ENCODE measurements around the gene PLXNB2. TPM values are rescaled to one million over a fixed set of nuclear protein-coding genes. Genes with fewer than 3 reads are reported as not detected.
"Not testable (repeated sequence)": the region's sequence is repeated elsewhere in the genome, so short reads cannot be mapped to it uniquely, and the experiment has no call there.

The PLXNB2 gene
- 100 to 1,000 TPM; 249 to 261 (median 258) TPM for polyA plus RNA-seq (ENCODE audit: insufficient read length in 3 of 3)
- long read RNA-seq, donor 1, full-length matches to known transcripts, result 9 of 14 reads
- long read RNA-seq, donor 1, partial matches to known transcripts, result 5 of 14 reads
- long read RNA-seq, donor 1, other reads (novel, unspliced or antisense), result 0 of 14 reads
- long read RNA-seq, donor 2, full-length matches to known transcripts, result 7 of 85 reads
- long read RNA-seq, donor 2, partial matches to known transcripts, result 78 of 85 reads
- long read RNA-seq, donor 2, other reads (novel, unspliced or antisense), result 0 of 85 reads
- long read RNA-seq, donor 3, full-length matches to known transcripts, result 10 of 57 reads
- long read RNA-seq, donor 3, partial matches to known transcripts, result 47 of 57 reads
- long read RNA-seq, donor 3, other reads (novel, unspliced or antisense), result 0 of 57 reads
- long read RNA-seq, donor 4, full-length matches to known transcripts, result 6 of 37 reads
- long read RNA-seq, donor 4, partial matches to known transcripts, result 31 of 37 reads
- long read RNA-seq, donor 4, other reads (novel, unspliced or antisense), result 0 of 37 reads
- long read RNA-seq, donor 5, full-length matches to known transcripts, result 8 of 42 reads
- long read RNA-seq, donor 5, partial matches to known transcripts, result 34 of 42 reads
- long read RNA-seq, donor 5, other reads (novel, unspliced or antisense), result 0 of 42 reads
- long read RNA-seq, donor 6, full-length matches to known transcripts, result 7 of 26 reads
- long read RNA-seq, donor 6, partial matches to known transcripts, result 19 of 26 reads
- long read RNA-seq, donor 6, other reads (novel, unspliced or antisense), result 0 of 26 reads
- long read RNA-seq, donor 7, full-length matches to known transcripts, result 14 of 154 reads
- long read RNA-seq, donor 7, partial matches to known transcripts, result 140 of 154 reads
- long read RNA-seq, donor 7, other reads (novel, unspliced or antisense), result 0 of 154 reads
- long read RNA-seq, donor 8, full-length matches to known transcripts, result 3 of 3 reads
- long read RNA-seq, donor 8, partial matches to known transcripts, result 0 of 3 reads
- long read RNA-seq, donor 8, other reads (novel, unspliced or antisense), result 0 of 3 reads
- long read RNA-seq, donor 9, full-length matches to known transcripts, result 10 of 32 reads
- long read RNA-seq, donor 9, partial matches to known transcripts, result 22 of 32 reads
- long read RNA-seq, donor 9, other reads (novel, unspliced or antisense), result 0 of 32 reads
- long read RNA-seq, donor 10, full-length matches to known transcripts, result 7 of 7 reads
- long read RNA-seq, donor 10, partial matches to known transcripts, result 0 of 7 reads
- long read RNA-seq, donor 10, other reads (novel, unspliced or antisense), result 0 of 7 reads
- long read RNA-seq, donor 11, transcript PLXNB2-203 (3 exons, 609 nt), result major isoform, 7 of 29 reads
- long read RNA-seq, donor 11, partial matches to known transcripts, result 20 of 29 reads
- long read RNA-seq, donor 11, other reads (novel, unspliced or antisense), result 0 of 29 reads
- long read RNA-seq, donor 12, full-length matches to known transcripts, result 5 of 16 reads
- long read RNA-seq, donor 12, partial matches to known transcripts, result 6 of 16 reads
- long read RNA-seq, donor 12, other reads (novel, unspliced or antisense), result 5 of 16 reads
- long read RNA-seq, donor 13, transcript PLXNB2-203 (3 exons, 609 nt), result major isoform, 5 of 19 reads
- long read RNA-seq, donor 13, partial matches to known transcripts, result 11 of 19 reads
- long read RNA-seq, donor 13, other reads (novel, unspliced or antisense), result 0 of 19 reads
- long read RNA-seq, donor 14, full-length matches to known transcripts, result 22 of 127 reads
- long read RNA-seq, donor 14, partial matches to known transcripts, result 105 of 127 reads
- long read RNA-seq, donor 14, other reads (novel, unspliced or antisense), result 0 of 127 reads
- long read RNA-seq, donor 15, transcript PLXNB2-210 (8 exons, 1,916 nt), result major isoform, 5 of 20 reads
- long read RNA-seq, donor 15, partial matches to known transcripts, result 13 of 20 reads
- long read RNA-seq, donor 15, other reads (novel, unspliced or antisense), result 0 of 20 reads
- long read RNA-seq, donor 16, full-length matches to known transcripts, result 13 of 38 reads
- long read RNA-seq, donor 16, partial matches to known transcripts, result 25 of 38 reads
- long read RNA-seq, donor 16, other reads (novel, unspliced or antisense), result 0 of 38 reads

- DNase-seq, result peak; percentile 93
Observed at GRCh38 chr22:50306753-50307749, at the start of gene PLXNB2. Gene PLXNB2, minus strand, starts transcription at chr22:50307646. Its CDS starts 17,062 bp downstream, at chr22:50290584.

- DNase-seq, result no peak
Observed at GRCh38 chr22:50357222-50357621, 49.8 kb upstream of the PLXNB2 start.

- no peak for DNase-seq
Observed at GRCh38 chr22:50356186-50356585, 48.7 kb upstream of the PLXNB2 start.

GRCh38 chr22:50348058-50348457, 40.6 kb upstream of the PLXNB2 start:
- no peak for DNase-seq

- no peak for DNase-seq
Observed at GRCh38 chr22:50347157-50347556, 39.7 kb upstream of the PLXNB2 start.

- DNase-seq, result no peak
Observed at GRCh38 chr22:50346470-50346869, 39.0 kb upstream of the PLXNB2 start.

- DNase-seq, result no peak
Observed at GRCh38 chr22:50343541-50343935, 36.1 kb upstream of the PLXNB2 start.

GRCh38 chr22:50342651-50343540, 35.5 kb upstream of the PLXNB2 start, which contains the start of gene PPP6R2:
Gene PPP6R2, plus strand, starts transcription at chr22:50343327. Its CDS starts 50,582 bp downstream, at chr22:50393909.
- peak; percentile 67 for DNase-seq

- DNase-seq, result peak; percentile 86
Observed at GRCh38 chr22:50341977-50342650, 34.7 kb upstream of the PLXNB2 start.

GRCh38 chr22:50339945-50340879, 32.8 kb upstream of the PLXNB2 start:
- no peak for DNase-seq

- no peak for DNase-seq
Observed at GRCh38 chr22:50338860-50339462, 31.5 kb upstream of the PLXNB2 start.

- no peak for DNase-seq
Observed at GRCh38 chr22:50338042-50338573, 30.7 kb upstream of the PLXNB2 start.

- no peak for DNase-seq
Observed at GRCh38 chr22:50337262-50338041, 30.0 kb upstream of the PLXNB2 start.

- not testable (repeated sequence) for DNase-seq
Observed at GRCh38 chr22:50334433-50334832, 27.0 kb upstream of the PLXNB2 start.
